HG03432 (cell line): ENCODE results near the gene KRTAP5-1.
"Not testable (repeated sequence)": the region's sequence is repeated elsewhere in the genome, so short reads cannot be mapped to it uniquely, and the experiment has no call there.

Source experiments
- ATAC-seq: cut with Tn5 transposase; IDR thresholded peaks from one replicate; pipeline ENCODE4 v1.9.1; 2021; ENCODE audit warnings: mild to moderate bottlenecking, moderate library complexity; ENCODE audit not compliant: unreplicated experiment

Gene KRTAP5-1

DNA sequence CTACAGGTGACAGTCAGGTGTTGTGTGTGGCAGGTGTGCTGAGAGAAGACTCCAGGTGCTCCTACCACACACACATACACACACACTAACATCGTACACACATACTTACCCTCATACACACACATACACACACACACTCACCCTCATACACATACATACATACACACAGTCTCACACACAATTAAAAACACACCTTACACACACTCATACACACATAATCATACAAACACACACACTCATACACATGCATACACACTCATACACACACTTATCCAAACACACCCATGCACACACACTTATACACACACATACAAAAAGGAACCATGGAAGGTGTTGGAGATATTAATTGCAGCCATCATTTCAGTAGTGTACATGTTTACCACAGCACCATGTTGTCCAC lies 18.5 kb upstream of the KRTAP5-1 start:
- ATAC-seq = no peak

DNA sequence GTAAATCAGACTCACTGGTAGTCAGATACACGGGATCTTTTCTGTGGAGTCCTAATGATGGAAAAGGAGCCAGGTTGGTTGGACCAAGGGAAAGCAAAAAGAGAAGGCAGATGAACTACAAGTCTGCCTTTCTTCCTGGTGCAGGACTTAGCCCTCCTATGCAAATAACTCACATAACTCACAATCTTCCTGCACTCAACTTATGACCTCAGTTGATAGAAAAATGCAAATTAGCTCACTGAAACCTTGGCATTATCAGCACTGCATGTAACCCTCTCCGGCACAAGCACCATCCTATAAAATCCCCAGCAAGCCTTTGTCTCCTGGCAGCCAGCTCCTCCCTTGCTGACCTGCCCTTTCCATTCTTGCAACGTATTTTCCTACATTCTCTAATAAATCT lies 16.6 kb upstream of the KRTAP5-1 start:
- ATAC-seq = not testable (repeated sequence)

DNA sequence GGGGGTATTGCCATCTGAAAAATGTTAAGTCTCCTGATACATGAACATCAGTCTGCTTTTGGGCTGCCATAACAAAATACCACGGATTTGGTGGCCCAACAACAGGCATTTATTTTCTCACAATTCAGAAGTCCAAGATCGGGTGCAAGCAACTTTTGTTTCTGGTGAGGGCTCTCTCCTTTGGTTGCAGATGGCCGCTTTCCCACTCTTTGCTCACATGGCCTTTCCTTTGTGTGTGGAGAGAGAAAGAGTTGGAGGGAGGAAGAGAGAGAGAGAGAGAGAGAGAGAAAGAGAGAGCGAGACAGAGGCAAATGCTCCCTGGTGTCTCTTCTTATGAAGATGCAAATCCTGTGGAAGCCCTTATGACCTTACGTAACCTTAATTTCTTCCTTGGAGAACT lies 15.5 kb upstream of the KRTAP5-1 start:
- ATAC-seq = no peak

DNA sequence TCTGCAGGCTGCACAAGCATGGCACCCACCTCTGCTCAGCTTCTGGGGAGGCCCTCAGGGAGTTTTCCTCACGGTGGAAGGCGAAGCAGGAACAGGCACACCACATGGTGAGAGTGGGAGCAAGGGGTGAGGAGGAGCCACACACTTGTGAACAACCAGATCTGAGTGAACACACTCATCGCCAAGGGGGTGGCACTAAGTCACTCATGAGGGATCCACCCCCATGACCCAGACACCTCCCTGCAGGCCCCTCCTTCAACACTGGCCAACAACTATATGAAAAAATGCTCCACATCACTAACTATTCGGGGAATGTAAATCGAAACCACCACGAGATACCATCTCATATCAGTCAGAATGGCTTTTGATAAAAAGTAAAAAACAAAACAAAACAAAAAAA lies 13.7 kb upstream of the KRTAP5-1 start:
- ATAC-seq = no peak

DNA sequence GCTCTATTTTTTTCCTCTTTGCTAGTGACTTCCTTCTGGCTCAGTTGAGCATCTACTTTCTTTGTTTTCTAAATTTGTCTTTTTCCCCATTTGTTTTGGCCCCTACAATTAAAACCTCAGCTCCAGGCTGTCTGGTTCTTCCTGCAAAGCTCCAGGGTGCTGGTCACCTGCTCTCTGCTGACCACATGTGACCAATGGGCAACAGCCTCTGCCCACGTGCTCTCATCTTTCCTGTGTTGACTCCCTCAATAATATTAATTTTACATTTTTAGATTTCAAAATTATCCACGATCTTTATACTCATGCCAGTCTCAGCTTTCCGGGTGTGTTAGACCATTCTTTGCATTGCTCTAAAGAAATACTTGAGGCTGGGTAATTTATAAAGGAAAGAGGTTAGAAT lies 13.3 kb upstream of the KRTAP5-1 start:
- ATAC-seq = not testable (repeated sequence)

DNA sequence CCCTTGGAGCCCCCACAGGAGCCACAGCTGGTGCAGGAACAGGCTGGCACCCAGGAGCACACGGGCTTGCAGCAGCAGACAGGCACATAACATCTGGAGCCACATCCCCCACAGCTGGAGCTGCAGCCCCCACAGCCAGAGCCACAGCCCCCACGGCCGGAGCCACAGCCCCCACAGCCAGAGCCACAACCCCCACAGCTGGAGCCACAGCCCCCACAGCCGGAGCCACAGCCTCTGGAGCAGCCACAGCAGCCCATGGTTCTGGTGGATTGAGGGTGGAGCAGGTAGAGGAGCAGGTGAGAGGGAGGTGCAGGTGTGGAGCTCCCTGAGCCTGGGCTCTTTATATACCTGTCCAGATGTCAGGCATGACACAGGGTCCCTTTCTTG lies 12.9 kb upstream of the KRTAP5-1 start, which contains the start of gene KRTAP5-2:
Gene KRTAP5-2 (minus strand): TSS at position 301 of the 387 bp plus-strand sequence. CDS start 44 bp downstream, at position 257.
- ATAC-seq = no peak

DNA sequence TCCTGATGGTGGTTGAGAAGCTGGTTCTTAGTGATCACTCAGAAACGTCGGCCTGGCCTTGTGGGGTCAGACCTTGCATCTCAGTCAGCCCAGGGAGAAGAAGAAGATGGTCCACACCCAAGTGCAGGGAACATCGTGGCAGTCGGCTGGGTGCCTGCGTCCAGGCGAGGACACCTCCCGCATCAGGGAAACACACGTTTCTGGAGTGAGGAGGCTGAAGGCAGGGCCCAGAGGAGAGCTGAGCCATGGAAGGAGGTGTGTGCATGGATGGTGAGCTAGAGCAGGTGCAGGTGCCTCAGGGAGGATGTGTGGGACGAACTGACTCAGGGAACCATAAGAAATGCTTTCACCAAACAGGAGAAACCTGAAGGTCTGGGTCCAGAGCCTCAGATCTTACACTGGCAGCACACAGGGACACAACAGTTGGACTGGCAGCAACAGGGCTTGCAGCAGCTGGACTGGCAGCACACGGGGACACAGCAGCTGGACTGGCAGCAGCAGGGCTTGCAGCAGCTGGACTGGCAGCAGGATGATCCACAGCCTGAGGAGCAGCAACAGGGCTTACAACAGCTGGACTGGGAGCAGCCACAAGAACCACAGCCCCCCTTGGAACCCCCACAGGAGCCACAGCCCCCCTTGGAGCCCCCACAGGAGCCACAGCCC lies 12.4 kb upstream of the KRTAP5-1 start:
- ATAC-seq = no peak

DNA sequence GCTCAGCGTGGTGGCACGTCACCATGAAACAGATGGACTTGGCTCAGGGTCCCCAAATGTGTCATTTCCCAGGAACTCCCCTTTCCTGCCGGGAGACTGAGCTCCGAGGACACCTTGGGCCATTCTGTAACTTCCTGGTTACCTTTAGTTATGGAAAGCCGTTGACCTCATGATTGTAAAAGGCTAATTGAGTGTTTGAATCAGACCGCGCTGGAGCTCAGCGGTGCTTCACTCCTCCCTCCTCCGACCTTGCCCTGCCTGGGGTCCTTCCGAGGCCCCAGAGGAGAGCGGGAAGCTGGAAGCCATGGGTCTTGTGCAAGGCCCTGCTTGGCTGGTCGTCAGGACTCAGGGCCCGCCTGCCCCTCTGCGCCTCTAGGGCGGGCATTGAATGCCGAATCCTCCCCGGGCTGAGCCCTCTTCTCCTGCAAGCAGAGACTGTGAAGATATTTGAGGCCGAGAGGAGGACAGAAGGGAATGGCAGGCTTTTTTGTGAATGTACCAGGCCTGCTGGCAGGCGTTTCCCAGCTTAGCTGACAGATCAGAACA lies 11.6 kb upstream of the KRTAP5-1 start:
- not testable (repeated sequence) for ATAC-seq

DNA sequence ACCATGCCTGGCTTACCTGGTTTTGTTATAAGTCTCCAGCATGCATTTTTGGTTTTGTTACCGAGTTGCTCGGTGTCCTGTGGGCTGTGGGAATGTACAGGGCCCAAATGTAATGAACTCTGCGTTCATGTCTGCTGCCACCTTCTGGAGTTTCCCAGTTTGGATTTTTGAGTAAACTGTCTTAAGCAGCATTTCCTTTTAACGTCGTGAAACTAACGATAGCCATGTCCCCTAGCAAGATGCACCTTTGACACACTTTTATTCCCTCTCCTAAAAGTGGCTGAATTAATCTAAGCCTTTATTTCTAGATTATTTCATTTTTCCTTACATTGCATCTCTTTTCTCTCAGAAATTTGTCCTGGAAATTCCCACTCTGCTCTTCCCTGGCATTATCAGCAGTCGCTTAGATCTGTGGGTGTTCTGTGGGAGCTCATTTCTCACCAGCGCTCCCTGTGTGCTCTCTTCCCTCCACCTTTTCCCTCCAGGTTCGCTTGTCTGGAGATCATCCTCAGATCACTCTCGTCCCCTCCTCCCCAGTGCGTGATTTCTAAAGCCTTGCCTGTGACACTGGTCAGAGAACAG lies 11.0 kb upstream of the KRTAP5-1 start:
- not testable (repeated sequence) for ATAC-seq

DNA sequence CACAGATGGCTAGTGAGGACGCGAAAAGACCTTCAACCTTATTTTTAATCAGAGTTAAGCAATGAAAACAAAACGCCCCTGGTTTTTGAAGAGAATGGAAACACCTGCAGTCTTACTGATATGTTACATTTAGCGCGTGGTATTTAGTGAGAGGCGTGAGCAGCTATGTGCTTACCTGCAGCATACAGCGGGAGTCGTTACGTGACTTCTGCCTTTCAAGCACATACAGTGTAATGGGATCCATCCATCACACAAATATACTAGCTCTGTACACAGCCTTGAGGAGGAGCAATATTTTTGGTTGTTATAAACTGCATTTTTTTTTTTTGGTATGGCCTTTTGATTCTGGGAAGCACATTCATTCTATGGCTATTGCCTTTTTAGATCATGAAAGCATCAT lies 7.5 kb upstream of the KRTAP5-1 start:
- no peak for ATAC-seq

DNA sequence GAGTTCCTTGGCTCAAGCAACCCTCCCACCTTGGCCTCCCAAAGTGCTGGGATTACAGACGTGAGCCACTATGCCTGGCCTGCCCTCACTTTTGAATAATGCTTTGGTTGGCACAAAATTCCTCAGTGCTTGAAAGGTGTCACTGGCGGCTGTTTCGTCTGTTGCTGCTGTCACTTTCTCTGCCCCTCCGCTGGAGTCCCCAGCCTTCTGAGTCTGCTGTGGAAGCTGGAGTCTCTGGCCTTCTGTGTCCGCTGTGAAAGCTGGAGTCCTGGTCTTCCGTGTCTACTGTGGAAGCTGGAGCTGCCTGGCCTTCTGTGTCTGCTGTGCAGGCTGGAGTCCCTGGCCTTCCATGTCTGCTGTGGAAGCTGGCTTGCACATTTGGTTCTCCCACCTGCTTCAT lies 4.9 kb upstream of the KRTAP5-1 start:
- ATAC-seq = no peak

DNA sequence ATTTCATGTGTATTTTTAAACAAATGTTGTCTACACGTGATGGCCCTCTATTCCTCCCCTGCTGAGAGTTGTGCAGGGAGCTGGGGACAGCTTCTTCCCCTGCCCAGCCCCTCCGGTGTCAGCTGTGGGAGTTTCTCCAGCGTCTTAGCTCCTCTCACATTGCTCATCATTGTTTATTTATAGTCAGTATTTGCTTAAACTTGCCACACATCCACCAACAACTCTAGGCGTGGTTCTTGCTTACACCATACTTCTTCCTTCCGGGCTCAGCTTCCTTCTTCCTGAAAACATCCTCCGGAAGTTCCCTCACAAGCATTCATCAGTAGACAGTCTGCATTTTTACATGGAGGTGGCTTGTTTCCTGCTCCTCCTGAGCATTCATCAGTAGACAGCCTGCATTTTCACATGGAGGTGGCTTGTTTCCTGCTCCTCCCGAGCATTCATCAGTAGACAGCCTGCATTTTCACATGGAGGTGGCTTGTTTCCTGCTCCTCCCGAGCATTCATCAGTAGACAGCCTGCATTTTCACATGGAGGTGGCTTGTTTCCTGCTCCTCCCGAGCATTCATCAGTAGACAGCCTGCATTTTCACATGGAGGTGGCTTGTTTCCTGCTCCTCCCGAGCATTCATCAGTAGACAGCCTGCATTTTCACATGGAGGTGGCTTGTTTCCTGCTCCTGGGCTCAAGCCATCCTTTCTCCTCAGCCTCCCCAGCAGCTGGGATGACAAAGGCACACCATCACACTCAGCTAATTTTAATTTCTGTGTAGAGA lies 4.3 kb upstream of the KRTAP5-1 start:
- ATAC-seq = not testable (repeated sequence)

DNA sequence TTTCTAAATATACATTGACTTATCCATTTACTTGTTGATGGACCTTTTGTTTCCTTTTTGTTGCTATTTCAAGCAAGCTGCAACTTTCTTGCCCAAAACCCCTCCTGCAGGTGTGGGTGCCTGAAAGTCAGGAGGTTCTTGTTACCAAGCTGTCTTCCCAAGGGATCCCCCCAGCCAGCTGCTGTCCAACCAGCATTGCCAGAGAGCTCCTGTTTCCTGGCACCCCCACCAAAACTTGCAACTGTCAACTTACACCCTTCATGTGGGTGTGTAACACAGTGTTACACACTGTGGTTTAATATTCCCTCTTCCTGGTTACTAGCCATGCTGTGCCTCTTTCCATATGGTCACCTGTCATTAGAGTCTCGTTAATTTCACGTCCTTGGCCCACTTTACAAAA lies 1.6 kb upstream of the KRTAP5-1 start:
- ATAC-seq = no peak

DNA sequence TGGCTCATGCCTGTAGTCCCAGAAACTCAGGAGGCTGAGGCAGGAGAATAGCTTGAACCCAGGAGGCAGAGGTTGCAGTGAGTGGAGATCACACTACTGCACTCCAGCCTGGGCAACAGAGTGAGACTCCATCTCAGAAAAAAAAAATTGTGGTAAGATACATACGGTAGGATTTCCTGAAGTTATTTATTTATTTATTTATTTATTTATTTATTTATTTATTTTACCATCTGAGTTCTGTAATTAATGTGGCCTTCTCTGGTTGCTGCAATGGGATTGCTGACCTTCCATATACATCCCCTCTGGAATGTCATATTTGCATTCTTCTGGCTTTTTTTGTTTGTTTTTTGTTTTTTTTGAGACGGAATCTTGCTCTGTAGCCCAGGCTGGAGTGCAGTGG lies 2.2 kb downstream of the KRTAP5-1 start:
- ATAC-seq = not testable (repeated sequence)

DNA sequence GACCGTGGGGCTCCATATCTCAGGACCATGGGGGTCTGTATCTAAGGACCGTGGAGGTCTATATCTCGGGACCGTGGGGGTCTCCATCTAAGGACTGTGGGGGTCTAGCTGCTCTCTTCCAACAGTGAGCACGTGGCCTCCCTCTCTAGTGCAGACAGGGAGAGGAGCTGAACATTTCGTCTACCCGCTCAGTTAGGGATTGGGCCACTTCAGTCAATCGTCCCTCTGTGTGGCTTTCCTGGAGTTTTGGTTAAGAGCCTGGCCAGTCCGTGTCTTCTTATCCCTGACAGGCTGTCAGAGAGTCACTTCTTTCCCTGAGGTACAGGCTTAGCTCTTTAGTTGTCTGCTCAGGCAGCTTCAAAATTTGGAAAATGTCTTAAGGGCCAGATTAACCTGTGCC lies 3.1 kb downstream of the KRTAP5-1 start:
- ATAC-seq = no peak

DNA sequence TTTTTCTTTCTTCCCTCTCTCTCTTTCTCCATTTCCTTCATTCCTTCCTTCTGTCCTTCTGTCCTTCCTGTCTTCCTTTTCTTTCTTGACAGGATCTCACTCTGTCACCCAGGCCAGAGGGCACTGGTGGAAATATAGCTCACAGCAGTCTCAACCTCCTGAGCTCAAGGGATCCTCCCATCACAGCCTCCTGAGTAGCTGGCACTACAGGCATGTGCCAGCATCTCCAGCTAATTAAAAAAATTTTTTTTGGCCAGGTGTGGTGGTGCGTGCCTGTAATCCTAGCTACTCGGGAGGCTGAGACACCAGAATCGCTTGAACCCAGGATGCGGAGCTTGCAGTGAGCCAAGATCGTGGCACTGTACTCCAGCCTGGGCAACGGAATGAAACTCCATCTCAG lies 8.3 kb downstream of the KRTAP5-1 start:
- no peak for ATAC-seq

DNA sequence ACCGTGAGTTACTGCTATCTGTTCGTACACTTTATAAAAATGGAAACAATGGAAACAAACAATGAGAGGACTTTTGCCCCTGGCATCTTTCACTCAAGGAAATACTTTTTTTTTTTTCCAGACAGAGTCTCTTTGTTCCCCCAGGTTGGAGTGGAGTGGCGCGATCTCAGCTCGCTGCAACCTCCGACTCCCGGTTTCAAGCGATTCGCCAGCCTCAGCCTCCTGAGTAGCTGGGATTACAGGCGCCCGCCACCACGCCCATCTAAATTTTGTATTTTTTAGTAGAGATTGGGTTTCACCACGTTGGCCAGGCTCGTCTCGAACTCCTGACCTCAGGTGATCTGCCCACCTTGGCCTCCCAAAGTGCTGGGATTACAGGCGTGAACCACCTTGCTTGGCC lies 9.3 kb downstream of the KRTAP5-1 start:
- ATAC-seq = not testable (repeated sequence)

DNA sequence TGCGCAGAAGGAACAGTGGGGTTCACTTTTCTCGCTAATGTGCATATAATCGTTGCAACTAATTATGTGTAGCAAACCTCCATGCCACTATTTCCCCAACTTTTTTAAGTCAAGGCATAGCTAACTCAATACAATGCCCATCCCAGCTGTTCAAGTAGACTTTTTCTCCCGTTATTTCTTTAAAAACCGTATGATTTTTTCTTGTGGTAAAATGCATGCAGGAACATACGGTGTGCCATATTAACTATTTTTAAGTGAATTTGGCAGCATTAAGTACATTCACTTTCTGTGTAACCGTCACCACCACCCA lies 10.2 kb downstream of the KRTAP5-1 start:
- no peak for ATAC-seq

DNA sequence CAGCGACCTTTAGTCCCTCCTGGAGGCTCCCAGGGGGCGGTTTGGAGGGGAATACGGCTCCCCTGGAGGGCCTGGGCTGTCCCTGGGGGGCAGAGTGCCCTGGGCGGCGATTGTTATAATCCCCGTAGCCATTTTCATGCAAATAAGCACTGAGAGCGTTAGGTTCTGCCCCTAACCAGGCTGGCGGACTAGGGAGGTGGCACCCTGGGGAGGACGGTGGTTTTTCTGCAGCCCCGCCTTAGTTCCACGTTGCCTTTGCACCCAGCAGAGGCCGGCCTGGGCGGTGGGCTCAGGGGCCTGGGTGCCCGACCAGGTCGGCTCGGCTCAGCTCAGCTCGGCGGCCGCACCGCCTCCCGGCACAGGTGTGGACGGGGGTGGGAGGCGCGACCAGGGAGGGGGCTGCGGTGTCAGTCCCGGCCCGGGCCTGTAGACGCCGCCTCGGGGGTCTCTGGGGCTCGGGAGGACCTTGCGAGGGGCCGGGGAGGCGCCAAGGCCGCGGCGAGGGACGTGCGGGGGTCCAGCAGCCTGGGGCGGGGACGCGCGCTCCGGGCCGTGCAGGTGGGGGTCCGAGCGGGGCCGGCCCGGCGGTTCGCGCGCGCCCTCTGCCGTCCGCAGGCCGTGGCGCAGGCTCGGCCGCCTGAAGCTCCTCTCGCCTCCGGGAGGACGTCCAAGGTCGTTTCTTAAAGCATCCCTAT lies 10.7 kb downstream of the KRTAP5-1 start:
- peak; percentile 30 for ATAC-seq

DNA sequence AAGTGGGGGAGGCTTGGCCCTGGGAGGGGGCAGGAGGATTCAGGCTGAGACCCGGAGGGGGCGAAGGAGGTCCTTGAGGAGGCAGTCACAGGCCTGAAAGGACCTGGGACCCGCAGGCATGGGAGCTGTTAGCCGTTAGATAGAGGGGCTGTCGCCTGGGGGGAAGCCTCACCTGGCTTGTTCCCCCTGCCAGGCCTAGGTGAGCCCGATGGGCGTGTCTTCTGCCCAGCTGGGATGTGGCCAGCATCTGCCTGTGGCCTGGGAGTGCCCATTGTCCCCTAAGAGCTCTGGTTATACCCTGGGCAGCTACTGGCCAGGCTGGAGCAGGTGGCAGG lies 11.2 kb downstream of the KRTAP5-1 start:
- ATAC-seq = no peak

DNA sequence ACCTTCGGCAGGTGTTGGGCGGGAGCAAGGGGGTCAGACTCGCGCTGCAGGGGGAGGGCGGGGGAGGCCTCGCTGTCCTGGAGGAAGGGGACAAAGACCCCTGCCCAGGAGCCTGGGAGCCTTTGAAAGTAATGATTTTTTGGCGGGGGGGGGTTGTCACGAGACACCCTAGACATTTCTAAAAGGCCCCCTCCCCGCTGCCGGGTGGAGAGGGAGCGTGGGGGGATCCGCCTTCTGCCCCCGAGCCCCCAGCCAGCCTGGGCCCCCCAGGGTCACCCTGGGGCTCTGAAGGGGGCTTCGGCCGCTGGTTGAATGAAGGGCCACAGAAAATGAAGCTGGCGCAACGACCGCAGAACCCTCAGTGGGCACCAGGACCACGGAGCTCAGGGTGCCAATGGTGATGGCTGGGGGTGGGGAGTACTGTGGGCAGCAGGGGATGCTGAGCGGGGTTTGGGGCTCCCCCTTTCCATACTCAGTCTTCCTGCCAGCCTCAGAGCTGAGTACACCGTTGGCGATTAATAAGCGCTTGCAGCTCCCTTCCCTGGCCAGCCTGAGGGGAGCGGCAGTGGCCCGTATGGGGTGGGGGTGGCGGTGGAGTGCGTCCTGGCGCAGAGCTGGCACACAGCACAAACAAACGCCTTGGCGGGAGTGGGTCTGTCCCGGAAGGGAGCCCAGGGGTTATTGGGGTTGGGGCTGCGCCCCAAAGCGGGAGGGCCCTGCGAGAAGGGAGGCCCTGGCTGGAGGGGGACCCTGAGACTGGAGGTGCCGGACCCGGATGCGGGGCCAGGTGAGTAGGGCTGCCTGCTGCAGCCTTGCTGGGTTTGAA lies 11.8 kb downstream of the KRTAP5-1 start:
- no peak for ATAC-seq
